ENCODE results near the gene MAS1L.

The MAS1L gene, protein sequence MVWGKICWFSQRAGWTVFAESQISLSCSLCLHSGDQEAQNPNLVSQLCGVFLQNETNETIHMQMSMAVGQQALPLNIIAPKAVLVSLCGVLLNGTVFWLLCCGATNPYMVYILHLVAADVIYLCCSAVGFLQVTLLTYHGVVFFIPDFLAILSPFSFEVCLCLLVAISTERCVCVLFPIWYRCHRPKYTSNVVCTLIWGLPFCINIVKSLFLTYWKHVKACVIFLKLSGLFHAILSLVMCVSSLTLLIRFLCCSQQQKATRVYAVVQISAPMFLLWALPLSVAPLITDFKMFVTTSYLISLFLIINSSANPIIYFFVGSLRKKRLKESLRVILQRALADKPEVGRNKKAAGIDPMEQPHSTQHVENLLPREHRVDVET

DNA sequence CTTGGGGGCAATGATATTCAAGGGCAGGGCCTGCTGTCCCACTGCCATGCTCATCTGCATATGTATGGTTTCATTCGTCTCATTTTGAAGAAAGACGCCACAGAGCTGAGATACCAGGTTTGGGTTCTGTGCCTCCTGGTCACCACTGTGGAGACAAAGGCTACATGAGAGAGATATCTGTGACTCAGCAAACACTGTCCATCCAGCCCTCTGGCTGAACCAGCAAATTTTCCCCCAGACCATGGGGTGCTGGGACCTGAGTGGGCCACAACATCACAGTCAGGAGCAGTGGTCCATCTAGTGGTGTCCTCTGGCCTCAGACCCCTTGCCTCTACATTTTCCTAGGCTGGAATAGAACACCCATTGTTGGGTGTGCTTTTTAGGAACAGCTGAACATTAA is at the start of gene MAS1L:
Gene MAS1L, minus strand, starts transcription at position 297 of the 400 bp plus-strand sequence. Its CDS starts 54 bp downstream, at position 243.
- no peak for DNase-seq

DNA sequence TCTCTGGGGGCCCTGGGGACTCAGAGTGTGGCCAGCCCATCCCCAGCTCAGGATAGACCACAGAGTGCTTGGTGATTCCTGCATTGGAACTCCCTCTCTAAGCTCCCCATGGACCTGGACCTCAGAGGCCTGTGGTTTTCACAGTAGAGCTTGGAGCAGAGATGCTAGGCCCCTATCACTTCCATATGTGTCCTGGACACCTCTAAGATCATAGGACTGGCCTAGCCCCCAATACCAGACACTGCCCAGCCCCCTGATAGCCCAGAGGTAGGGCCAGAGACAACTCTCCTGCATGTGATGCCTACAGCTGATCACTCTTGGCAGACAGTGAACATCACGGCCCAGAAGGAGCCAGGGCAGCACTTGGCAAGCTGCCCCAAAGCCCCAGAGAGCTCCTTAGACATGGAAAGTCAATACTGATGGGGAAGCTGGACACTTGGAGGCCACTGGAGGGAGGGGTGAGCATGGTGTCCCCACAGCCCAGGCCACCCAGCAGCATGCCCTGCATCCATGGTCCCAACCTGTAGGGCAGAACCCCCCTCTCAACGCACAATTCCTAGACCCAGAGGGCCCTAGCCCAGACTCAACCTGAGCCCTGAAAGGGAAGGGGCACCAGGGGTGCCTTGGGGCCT is 44.7 kb upstream of the MAS1L start:
- DNase-seq = no peak

DNA sequence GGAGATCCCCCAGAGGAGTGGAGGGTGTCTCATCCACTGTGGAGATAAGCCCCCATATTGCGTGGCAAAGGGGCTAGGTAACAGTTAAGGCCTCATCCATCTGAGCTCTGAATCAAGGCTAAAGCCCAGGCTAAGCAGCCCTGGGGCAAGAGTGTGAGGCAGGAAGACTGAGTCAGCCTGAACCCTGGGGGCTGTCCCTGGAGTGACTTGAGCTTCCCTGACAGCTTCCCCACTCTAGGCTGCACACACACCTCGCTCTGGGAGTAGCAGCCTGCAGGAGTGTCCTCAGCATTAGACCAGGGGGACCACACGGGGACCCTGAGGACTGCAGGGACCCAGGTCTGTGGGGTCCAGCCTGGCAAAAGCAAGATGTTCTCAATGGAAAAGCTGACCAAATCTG is 43.9 kb upstream of the MAS1L start:
- DNase-seq = no peak

DNA sequence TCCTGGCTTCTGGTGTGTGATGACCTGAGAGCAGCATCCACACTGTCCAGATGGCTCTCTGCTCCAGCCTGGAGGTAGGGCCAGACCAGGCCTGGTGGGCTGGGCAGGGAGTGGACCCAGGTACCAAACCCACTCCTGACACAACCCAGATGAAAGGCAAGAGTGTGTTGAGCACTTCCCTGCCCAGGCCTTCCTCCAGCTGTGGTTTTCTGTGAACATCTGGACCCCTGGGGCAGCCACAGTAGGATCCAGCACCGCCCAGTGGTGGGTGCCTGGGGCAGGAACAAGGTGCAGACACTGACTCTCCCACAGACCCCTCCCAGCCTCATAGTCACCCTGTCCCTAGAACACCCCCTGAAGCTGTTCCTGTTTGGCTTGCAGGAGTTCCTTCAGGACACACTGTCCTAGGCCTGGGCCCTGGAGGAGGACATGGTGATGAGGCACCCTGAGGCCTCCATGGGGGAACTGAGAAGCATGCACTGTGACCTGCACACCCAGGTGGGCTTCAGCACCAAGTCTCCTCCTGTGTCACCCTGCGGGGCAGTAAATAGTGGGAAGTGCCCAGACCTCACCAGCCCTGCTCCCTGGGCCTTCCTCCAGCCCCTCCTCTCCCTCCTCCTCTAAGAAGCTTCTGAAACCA is 43.0 kb upstream of the MAS1L start:
- DNase-seq = no peak

DNA sequence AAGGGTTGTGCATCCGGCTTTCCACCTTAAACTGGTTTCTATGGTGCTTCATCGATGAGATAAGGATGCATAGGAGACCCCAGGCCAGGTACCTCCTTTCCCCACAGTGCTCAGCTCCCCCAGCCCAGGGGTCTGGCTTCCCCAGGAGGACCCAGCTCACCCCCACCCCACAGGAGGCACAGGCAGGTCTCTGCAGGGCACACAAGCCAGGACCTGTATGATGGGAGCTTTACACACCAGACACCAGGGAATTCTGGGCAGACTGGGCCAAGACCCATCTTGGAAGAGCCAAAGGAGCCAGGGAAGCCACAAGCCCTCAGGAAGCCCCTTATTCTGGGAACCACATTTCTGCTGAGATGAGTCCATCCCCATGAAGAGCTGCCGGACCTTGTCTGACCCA is 42.2 kb upstream of the MAS1L start:
- no peak for DNase-seq

DNA sequence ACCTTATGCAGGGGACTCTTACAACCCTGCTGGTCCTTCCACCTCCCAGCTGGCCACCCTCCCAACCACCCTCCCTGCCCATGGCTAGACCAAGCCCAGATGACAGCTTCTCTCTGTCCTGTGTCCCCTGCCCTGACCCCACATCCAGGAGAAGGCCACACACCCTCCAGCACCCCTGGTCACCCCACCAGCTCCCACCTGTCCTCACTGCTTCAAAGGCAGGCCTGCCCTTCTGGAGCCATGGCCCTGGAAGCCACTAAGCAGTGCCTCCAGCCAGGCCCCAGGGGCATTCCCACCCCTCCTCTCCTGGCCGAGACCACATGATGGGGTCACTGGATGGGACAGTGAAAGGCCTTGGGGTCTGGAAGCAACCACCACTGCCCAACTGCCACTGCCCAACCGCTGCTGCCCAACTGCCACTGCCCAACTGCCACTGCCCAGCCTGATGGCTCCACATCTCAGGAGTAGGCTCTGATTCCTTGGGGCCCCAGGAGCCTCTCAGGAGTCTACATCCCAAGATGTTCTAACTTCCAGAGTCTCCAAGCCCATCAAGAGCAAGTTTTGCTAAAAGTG is 41.3 kb upstream of the MAS1L start:
- DNase-seq = no peak

DNA sequence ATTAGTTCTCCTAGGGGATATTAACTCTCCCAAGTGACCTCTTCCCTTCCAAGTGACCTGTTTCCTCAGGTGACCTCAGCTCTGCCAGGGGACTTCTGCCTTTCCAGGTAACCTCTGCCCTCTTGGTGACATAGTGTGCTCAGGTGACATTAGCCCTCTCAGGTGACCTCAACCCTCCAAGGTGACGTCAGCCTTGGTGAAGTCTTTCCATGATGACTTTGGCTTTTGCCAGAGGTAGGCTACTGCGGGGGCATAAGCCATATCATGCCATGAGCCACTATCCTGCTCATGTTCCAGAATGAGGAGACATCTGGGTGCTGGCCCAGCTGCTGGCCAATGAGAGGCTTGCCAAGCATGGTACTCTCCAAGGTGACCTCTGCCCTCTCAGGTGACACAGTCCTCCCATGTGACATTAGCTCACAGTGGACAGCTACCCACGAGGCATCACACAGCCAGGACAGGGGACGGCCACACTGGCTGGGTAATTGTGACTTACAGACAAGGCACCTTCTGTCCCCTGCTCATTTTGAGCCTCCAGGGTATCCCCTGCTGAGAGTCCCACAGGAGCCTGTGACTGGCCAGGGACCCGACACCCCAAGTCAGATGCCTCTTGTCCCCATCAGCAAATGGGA is 40.7 kb upstream of the MAS1L start:
- DNase-seq = no peak

DNA sequence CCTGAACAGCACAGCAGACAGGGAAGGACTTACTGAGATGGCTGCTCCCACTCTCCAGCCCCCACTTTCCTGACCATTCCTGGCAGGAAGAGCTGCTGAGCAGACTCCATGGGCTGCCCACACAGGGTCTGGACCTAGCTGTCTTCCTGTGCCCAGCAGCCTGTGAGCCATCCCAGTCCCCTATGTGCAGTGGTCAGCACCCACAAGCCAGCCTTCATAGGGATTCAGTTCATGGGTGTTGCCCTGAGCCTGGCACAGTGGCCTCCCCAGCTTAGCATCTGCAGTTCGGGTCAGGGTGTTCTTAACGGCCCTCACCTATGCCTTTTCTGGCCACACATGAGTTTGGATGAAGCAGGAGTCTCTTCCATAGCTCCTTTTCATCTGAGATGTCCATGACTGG is 39.8 kb upstream of the MAS1L start:
- DNase-seq = no peak

DNA sequence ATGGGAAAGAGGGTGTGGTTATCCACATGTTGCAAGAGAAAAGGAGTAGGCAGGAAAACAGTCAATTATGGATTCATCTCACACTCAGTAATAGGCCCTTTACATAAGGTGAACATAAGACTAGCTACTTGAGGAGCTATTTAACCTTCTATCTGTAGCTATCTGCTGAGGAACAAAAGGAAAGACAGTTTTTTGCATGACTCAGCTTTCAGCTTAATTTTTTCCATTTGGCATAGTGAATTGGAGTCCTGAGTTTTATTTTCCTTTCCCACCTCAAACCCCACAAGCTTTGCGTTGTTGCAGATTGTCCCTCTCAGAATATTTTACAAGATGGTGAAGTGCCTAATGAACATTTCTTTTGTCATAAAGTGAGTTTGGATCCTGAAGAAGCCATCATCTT is 39.4 kb upstream of the MAS1L start:
- no peak for DNase-seq

DNA sequence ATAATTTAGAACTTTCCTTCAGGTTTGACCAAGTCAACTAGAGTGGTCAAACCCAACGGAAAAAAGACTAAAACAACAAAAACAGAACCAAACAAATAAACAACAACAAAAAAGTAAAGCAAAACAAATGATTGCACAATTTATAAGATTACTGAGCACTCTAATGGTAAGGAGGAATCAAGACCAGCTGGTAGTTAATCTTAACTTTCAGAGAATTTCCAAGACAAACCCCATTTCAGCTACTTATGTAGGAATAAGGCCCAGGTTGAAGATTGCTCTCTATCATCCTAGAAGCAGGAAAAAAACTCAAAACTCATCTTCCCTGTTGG is 37.5 kb upstream of the MAS1L start:
- DNase-seq = no peak

DNA sequence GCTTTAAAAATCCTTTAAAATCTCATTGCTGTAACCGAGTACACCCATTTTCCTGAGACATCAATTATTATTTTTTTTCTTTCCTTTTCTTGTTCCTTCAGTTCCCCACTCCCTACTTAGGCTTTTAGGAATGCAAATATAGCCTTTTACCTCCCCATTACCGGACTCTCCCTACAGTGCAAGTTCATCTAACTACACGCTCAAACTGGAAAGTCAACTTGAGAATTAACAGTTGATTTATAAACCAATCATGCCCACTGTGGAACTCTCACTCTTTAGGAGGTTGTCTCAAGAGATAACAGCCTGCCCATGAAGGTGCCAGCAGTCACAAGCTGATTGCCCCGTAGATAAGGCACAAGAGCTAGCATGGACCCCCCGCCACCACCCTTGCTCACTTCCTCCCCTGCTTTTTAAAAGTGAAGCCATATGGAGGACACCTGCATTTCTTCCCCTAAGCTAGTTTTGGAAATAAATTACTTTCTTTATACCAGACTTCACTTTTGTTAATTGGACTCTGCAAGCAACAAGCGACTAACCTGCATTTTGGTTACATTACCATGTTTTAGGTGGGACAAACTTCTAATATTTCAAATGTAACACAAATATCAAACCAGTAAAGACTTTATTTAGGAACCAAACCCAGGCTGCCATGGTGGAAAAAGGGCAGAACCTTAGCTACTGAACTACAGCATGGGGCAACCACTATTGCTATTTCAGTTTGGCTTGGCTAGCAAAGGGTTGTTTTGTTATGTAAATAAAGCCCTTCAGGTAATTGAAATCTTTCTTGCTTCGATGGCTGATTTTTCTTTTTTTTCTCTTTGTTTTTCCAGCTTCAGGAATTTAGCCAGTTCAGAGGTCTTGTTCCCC is 36.9 kb upstream of the MAS1L start:
- DNase-seq = peak; percentile 26

DNA sequence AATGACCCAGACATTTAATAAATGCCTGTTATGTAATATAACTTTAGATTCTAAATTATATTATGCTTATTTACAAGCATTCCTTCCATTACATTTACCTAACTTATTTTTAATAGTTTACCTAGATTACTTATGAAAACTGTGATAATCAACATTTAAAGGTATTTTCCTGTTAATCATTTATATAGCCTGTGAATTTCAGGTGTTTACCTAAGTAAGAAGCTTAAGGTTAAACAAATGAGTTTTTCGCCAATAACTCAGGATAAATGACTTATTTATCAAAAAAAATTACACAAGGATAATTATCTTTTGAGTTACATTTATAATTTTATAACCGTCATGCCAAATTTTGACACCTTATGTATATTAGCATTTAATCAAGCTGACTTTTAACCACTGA is 36.3 kb upstream of the MAS1L start:
- DNase-seq = no peak

DNA sequence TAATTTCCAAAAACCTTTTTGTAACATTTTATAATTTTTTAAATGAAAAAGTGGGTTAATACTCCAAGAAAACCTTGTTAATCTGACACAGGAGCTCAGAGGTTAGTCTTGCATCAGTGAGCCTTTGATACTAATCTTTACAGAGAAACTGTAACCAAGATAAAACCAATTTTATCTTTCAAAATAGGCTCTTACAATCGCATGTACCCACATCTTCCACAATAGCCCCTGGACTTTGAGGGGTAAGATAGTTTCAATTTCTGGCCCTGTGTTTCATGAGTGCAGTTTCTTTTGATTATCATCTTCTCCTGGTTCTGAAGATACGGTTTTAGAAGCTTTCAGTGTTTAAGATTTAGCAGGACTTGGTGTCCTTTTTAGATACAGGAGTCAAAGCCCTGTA is 34.5 kb upstream of the MAS1L start:
- DNase-seq = peak; percentile 68

DNA sequence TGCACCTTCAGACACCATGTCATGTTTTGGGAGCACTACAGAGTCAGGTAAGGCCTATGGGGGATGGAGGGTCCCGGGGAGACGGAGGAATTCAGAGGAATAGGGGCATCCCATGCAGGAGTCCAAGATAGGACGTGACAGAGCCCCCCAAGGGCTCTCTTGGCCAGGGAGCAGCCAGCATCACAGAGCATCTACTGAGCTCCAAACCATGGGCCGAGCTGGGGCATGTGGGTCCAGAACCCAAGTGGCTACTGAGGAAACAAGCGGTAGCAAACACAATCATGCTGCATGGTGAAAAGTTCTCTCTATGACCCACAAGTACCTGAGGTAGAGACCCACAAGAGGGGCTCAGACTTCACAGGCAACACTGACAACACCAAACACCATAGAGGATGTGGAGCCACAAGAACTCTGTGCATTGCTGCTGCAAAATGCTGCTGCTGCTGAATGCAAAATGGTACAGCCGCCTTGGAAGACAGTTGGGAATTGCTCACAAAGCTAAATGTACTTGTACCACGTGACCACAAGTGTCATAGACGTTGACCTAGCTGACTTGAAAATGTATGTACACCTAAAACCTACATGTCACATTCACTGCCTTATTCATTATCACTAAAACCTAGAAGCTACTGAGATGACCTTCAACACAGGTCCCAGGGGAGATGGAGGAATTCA is 33.4 kb upstream of the MAS1L start:
- no peak for DNase-seq

DNA sequence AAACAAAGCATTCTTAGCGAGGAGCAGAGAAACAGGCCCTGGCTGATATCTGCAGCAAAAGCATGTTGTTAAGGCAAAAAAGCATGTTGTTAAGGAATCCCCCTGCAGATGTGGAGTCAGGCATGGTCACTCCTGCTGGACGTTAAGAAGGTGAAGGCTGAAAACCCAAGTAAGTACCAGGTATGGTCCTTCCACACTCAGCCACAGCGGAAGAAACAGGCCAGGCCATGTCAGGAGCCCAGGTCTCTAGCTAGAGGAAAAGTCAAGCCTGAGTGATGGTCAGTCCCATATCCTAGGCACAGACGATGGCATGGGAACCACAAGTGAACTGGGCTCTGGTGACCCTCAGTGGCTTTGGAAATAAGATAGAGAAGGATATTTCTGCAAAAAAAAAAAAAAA is 32.5 kb upstream of the MAS1L start:
- no peak for DNase-seq

DNA sequence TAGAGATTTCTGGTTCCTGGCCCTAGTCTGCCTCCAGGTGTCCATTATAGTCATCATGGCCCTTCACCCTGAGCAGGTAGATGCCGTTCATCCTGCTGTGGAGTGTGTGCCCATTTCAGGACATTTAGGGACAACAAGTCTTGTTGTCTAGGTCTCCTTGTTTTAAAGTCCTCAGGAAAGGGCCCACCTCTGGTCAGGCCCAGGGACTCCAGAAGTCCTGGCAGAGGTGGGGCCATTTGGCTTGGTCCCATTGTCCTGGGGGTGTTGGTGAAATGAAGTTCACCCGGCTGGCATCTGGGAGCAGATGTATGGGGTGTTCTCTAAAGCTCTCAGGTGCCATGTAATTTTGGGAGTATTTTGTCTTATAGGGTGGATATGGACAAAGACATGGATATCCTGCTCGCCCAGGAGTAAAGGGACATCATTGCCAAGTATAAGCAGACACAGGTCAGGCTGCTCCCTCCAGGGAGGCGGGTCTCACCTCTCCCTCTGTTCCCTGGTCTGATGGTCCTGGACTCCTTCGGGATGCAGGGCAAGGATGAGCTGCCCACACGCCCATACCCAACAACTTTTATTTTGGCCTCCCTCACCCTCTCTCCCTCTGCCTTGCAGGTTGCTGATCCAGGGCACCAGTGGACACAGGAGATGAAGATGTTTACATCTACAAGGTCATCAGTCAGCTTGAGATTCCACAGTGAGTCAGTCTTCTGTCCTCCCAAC is 31.7 kb upstream of the MAS1L start:
- no peak for DNase-seq

DNA sequence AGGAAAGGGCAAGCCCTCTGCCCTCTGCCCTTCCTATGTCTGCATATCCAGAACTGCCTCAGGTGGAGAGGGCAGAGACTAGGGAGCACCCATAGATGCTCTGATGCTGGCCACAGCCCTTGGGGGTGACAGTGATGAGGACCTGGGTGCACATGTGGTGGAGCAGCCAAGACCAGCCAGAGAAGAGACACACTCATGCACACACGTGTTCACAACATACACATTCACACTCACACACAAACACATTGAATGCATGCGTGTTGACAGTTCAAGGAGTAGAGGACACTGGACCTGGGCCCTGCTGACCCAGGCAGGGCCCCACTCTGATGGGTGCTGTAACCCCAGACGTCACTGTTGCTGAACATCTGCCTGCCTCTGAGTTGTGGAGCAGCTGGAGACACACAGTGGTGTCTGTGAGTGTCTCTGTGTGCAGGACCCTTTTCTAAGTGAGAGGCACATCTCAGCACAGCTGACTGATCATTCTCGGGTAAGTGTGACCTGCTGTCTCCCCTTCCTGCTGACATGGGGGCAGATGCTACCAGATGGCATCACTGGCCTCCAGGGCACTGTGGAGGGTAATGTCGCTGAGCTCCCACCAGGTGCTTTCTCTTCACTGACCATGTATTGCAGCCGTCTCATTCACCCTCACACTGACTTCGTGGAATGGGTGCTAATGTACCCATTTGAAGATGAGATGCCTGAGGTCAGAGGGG is 30.1 kb upstream of the MAS1L start:
- DNase-seq = no peak

DNA sequence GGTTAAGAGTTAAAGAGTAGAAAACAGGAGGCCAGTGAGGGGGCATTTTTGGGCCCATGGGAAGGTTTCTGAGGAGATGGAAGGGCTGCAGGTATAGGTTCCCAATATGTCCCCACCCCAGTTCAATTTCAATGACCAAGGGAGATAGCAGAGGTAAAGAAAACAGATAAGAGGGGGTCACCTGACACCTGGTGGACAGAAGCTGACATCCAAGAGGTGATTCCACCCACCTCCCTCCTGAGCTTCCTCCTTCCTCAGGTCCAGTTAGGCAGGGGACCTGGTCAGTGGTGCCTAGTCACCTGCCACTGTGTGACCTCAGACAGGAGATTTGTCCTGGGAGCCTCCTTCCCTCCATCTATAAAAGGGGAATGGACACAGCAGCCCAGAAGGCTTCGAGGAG is 29.5 kb upstream of the MAS1L start:
- no peak for DNase-seq

DNA sequence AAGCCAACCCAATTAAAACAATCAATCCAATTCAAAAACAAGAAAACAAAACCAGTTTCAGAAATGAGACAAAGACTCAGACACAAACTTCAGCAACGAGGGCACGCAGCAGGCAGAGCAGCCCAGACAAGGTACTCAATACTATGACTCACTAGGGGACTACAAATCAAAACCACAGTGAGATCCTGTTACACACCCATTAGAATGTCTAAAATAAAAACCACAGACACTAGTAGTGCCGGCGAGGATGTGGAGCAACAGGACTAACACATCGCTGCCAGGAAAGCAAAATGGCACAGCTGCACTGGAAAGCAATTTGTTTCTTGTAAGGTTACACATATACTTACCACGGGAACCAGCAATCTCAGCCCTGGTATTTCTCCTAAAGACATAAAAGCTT is 28.4 kb upstream of the MAS1L start:
- peak; percentile 67 for DNase-seq

DNA sequence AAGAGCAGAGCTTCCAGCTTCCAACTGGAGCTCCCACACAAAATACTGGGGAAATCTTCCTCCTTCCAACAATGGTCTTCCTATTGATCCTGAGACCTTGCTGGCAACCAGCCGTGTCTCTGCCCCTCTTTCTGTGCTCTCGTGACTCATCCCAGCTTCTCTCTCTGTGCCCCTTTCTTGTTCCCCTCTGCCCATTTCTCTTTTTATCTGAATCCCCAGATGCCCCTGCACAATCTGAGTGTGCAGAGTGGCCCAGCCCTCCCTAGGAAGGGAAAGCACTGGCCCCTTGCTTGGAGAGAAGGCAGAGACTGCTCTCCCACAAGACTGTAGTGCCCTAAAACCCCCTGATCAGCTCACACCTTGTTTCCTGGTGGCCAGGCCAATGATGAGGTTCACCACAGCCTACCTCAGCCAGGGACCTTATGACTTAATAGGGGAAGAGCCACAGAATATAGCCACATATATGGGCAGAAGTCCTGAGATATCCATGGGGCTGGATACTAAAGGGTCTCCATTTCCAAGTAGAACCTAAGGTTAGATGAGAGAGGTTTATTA is 23.1 kb upstream of the MAS1L start:
- DNase-seq = no peak

Measured in hematopoietic multipotent progenitor cell treated with erythropoietin and hydrocortisone succinate and interleukin-3 and kit ligand, for 6 days (in vitro differentiated cells).